Measurements from ENCODE around the gene TIGD1.
A peak's percentile ranks its signal among the peaks of the same experiment; 100 is the strongest.

Gene TIGD1

GRCh38 chr2:232588680-232589585 is 38.6 kb upstream of the TIGD1 start:
- H3K4me3 ChIP-seq (ENCODE audit: control insufficient read depth, low read depth, low read length): no peak overlapping the region
- DNase-seq (ENCODE audit: low read depth): peak; percentile 52
- TF ChIP-seq, protein P1, sequence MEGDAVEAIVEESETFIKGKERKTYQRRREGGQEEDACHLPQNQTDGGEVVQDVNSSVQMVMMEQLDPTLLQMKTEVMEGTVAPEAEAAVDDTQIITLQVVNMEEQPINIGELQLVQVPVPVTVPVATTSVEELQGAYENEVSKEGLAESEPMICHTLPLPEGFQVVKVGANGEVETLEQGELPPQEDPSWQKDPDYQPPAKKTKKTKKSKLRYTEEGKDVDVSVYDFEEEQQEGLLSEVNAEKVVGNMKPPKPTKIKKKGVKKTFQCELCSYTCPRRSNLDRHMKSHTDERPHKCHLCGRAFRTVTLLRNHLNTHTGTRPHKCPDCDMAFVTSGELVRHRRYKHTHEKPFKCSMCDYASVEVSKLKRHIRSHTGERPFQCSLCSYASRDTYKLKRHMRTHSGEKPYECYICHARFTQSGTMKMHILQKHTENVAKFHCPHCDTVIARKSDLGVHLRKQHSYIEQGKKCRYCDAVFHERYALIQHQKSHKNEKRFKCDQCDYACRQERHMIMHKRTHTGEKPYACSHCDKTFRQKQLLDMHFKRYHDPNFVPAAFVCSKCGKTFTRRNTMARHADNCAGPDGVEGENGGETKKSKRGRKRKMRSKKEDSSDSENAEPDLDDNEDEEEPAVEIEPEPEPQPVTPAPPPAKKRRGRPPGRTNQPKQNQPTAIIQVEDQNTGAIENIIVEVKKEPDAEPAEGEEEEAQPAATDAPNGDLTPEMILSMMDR (IDR thresholded peaks at IDR 0.05; ENCODE audit: control insufficient read depth, insufficient read depth, low read depth, low read length, missing control alignments): no peak

DNA sequence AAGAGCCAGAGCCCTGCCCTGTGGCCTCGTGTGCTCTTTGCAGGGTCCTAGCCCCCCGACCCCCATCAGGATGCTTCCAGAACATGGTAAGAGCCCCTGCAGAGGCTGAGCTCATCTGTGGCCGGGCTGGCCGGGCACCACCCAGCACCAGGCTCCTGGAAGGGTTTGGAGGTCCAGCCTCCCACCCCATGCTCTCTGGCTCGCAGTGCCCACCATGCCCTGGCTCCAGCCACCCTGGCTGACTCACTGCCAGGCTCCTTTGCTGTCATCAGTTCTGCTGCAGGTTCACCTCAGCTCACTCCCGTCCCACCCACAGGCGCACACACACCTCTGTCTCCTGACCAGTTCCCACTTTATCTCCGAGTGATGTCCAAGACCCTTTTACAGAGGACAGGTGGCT is 37.7 kb upstream of the TIGD1 start:
- no peak for DNase-seq (ENCODE audit: low read depth)
- H3K4me3 ChIP-seq (ENCODE audit: control insufficient read depth, low read depth, low read length): no peak overlapping the region
- TF ChIP-seq, protein P1 (IDR thresholded peaks at IDR 0.05; ENCODE audit: control insufficient read depth, insufficient read depth, low read depth, low read length, missing control alignments): no peak

DNA sequence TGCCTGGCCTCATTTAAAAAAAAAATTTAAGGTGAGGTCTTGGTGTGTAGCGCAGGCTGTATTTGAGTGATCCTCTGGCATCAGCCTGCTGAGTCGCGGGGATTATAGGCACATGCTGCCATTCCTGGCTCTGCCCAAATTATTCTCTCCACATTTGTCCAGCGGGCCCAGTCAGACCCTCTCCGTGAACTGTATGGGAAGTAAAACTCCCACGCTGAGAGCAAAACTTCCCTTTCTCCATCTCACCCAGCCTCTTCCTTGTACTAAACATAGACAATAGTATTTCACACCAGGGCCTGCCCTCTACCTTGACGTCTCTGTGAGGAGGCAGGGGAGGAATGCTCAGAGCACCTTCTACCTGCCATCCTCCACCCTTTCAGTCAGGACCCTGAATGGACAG is 37.2 kb upstream of the TIGD1 start:
- H3K4me3 ChIP-seq (ENCODE audit: control insufficient read depth, low read depth, low read length): no peak overlapping the region
- TF ChIP-seq, protein P1 (IDR thresholded peaks at IDR 0.05; ENCODE audit: control insufficient read depth, insufficient read depth, low read depth, low read length, missing control alignments): no peak
- DNase-seq (ENCODE audit: low read depth): no peak

GRCh38 chr2:232586943-232587505 is 36.7 kb upstream of the TIGD1 start:
- DNase-seq (ENCODE audit: low read depth): no peak
- TF ChIP-seq, protein P1 (IDR thresholded peaks at IDR 0.05; ENCODE audit: control insufficient read depth, insufficient read depth, low read depth, low read length, missing control alignments): no peak
- H3K4me3 ChIP-seq (ENCODE audit: control insufficient read depth, low read depth, low read length): no peak overlapping the region

- DNase-seq (ENCODE audit: low read depth): no peak
- TF ChIP-seq, protein P1 (IDR thresholded peaks at IDR 0.05; ENCODE audit: control insufficient read depth, insufficient read depth, low read depth, low read length, missing control alignments): no peak
- H3K4me3 ChIP-seq (ENCODE audit: control insufficient read depth, low read depth, low read length): no peak overlapping the region
Observed at GRCh38 chr2:232584238-232584637, 33.9 kb upstream of the TIGD1 start.

GRCh38 chr2:232581725-232582124 is 31.4 kb upstream of the TIGD1 start:
- TF ChIP-seq, protein P1 (IDR thresholded peaks at IDR 0.05; ENCODE audit: control insufficient read depth, insufficient read depth, low read depth, low read length, missing control alignments): no peak
- no peak for DNase-seq (ENCODE audit: low read depth)
- H3K4me3 ChIP-seq (ENCODE audit: control insufficient read depth, low read depth, low read length): no peak overlapping the region

Measured in AG09309 (cell line).